ENCODE results near the gene CCDC86.

GRCh38 chr11:60870733-60871377 lies 28.9 kb downstream of the CCDC86 start:
- TF ChIP-seq ZBTB33 (IDR thresholded peaks at IDR 0.05; ENCODE audit: borderline replicate concordance, low read depth), result no peak
- no peak for TF ChIP-seq PBX3 (IDR thresholded peaks at IDR 0.05)
- TF ChIP-seq GATA2 (CRISPR knock-in tag; IDR thresholded peaks at IDR 0.05), result no peak
- no peak for TF ChIP-seq CTCF (IDR thresholded peaks at IDR 0.05)
- no peak for TF ChIP-seq MXI1 (IDR thresholded peaks at IDR 0.05; ENCODE audit: low read depth, low read length)

Data from SK-N-SH (cell line).